ENCODE data around the gene C14orf132.

- TF ChIP-seq CTCF (conservative IDR thresholded peaks at IDR 0.05; ENCODE audit: low read length) (no peak), EZH2phosphoT487 (IDR thresholded peaks at IDR 0.05; ENCODE audit: borderline replicate concordance) (no peak)
Measured at GRCh38 chr14:96139169-96139568, 100.0 kb downstream of the C14orf132 start.
